Measurements from ENCODE around the gene ZC3H12A.

ZC3H12A gene

GRCh38 chr1:37471345-37472231, 2.8 kb upstream of the ZC3H12A start:
- TF ChIP-seq GLIS3 (CRISPR knock-in tag; IDR thresholded peaks at IDR 0.05), result no peak
- TF ChIP-seq POU6F1 (CRISPR knock-in tag; IDR thresholded peaks at IDR 0.05; ENCODE audit: borderline replicate concordance, low read depth), result no peak
- no peak for TF ChIP-seq BACH2 (CRISPR knock-in tag; IDR thresholded peaks at IDR 0.05; ENCODE audit: borderline replicate concordance)
- TF ChIP-seq TSHZ2 (CRISPR knock-in tag; IDR thresholded peaks at IDR 0.05), result no peak
- TF ChIP-seq CSRNP3 (CRISPR knock-in tag; IDR thresholded peaks at IDR 0.05), result no peak
- no peak for TF ChIP-seq PPARA (CRISPR knock-in tag; IDR thresholded peaks at IDR 0.05; ENCODE audit: borderline replicate concordance)
- no peak for TF ChIP-seq RARB (CRISPR knock-in tag; IDR thresholded peaks at IDR 0.05)
- TF ChIP-seq SNAI2 (CRISPR knock-in tag; IDR thresholded peaks at IDR 0.05), result 0 out of 2 replicates have a peak, but pooled peaks have one; percentile 36
- peak; percentile 76; the same call in 1 of the 2 replicates for TF ChIP-seq ZFP3 (CRISPR knock-in tag; IDR thresholded peaks at IDR 0.05)
- no peak for TF ChIP-seq CREB5 (CRISPR knock-in tag; IDR thresholded peaks at IDR 0.05; ENCODE audit: low read depth)
- no peak for TF ChIP-seq PATZ1 (CRISPR knock-in tag; IDR thresholded peaks at IDR 0.05; ENCODE audit: borderline replicate concordance)
- TF ChIP-seq OSR1 (CRISPR knock-in tag; IDR thresholded peaks at IDR 0.05), result no peak
- no peak for TF ChIP-seq ZNF565 (CRISPR knock-in tag; conservative IDR thresholded peaks at IDR 0.05; ENCODE audit: low read depth)
- TF ChIP-seq ZC3H10 (CRISPR knock-in tag; IDR thresholded peaks at IDR 0.05), result no peak
- peak; percentile 39; the same call in 1 of the 2 replicates for TF ChIP-seq ISL1 (CRISPR knock-in tag; IDR thresholded peaks at IDR 0.05)
- no peak for TF ChIP-seq ESRRG (CRISPR knock-in tag; IDR thresholded peaks at IDR 0.05)
- no peak for TF ChIP-seq CSDC2 (CRISPR knock-in tag; IDR thresholded peaks at IDR 0.05)
- peak; percentile 90 for ATAC-seq

GRCh38 chr1:37472281-37472680, 2.1 kb upstream of the ZC3H12A start:
- TF ChIP-seq BACH2 (CRISPR knock-in tag; IDR thresholded peaks at IDR 0.05; ENCODE audit: borderline replicate concordance), result no peak
- TF ChIP-seq TCF4 (CRISPR knock-in tag; IDR thresholded peaks at IDR 0.05; ENCODE audit: borderline replicate concordance), result no peak
- TF ChIP-seq ARNTL (CRISPR knock-in tag; IDR thresholded peaks at IDR 0.05; ENCODE audit: borderline replicate concordance, low read depth), result no peak
- TF ChIP-seq ZNF70 (CRISPR knock-in tag; IDR thresholded peaks at IDR 0.05), result no peak
- no peak for TF ChIP-seq ZFP3 (CRISPR knock-in tag; IDR thresholded peaks at IDR 0.05)
- no peak for TF ChIP-seq PATZ1 (CRISPR knock-in tag; IDR thresholded peaks at IDR 0.05; ENCODE audit: borderline replicate concordance)
- no peak for TF ChIP-seq CSDC2 (CRISPR knock-in tag; IDR thresholded peaks at IDR 0.05)
- no peak for TF ChIP-seq GLIS3 (CRISPR knock-in tag; IDR thresholded peaks at IDR 0.05)
- no peak for TF ChIP-seq ZC3H10 (CRISPR knock-in tag; IDR thresholded peaks at IDR 0.05)
- no peak for TF ChIP-seq POU6F1 (CRISPR knock-in tag; IDR thresholded peaks at IDR 0.05; ENCODE audit: borderline replicate concordance, low read depth)
- TF ChIP-seq ZFP30 (CRISPR knock-in tag; IDR thresholded peaks at IDR 0.05), result no peak
- no peak for TF ChIP-seq ZNF565 (CRISPR knock-in tag; conservative IDR thresholded peaks at IDR 0.05; ENCODE audit: low read depth)
- peak; percentile 3; the same call in 2 of the 3 replicates for ATAC-seq
